CD4-positive, alpha-beta memory T cell (primary cell): ENCODE results near the gene FGF11. TPM values are rescaled to one million over a fixed set of nuclear protein-coding genes. Genes with fewer than 3 reads are reported as not detected.

ENCODE experiments used
- CTCF ChIA-PET: fragments of 350-600 bp; sonication (Branson Sonifier 250); formaldehyde crosslinking; loops from one replicate; lab custom pipeline; 2021; ENCODE audit warnings: inconsistent platforms; ENCODE audit not compliant: partially characterized antibody; lab: Charles Lee
- POLR2A ChIA-PET: fragments of 350-600 bp; sonication (Branson Sonifier 250); formaldehyde crosslinking; loops from one replicate; lab custom pipeline; 2021; ENCODE audit not compliant: partially characterized antibody; lab: Charles Lee
- DNase-seq, 5 donors: peaks; one replicate each; pipeline versions ENCODE4 v3.0.0 to v3.0.0-alpha.2; 2020 to 2022; ENCODE audit warnings: mixed read lengths in 1 of 5
- H3K27ac ChIP-seq: one replicate; pipeline ENCODE4 v1.7.0; 2013; ENCODE audit warnings: low read depth, low read length
- H3K27me3 ChIP-seq: 2 replicates; pipeline ENCODE4 v1.7.0; 2013; ENCODE audit warnings: mild to moderate bottlenecking, low read length, moderate library complexity; ENCODE audit not compliant: insufficient read depth
- H3K36me3 ChIP-seq: 2 replicates; pipeline ENCODE4 v1.7.0; 2013; ENCODE audit warnings: mild to moderate bottlenecking, low read length, moderate library complexity; ENCODE audit not compliant: insufficient read depth
- H3K4me1 ChIP-seq: 2 replicates; pipeline ENCODE4 v1.7.0; 2013; ENCODE audit warnings: mild to moderate bottlenecking, low read length, moderate library complexity; ENCODE audit not compliant: insufficient read depth
- H3K4me3 ChIP-seq, 2 donors: one replicate each; pipeline ENCODE4 v1.7.0; 2013; ENCODE audit warnings: low read length in 2 of 2, mild to moderate bottlenecking in 1 of 2
- H3K9me3 ChIP-seq, 2 donors: one replicate each; pipeline ENCODE4 v1.7.0; 2013; ENCODE audit warnings: low read length in 2 of 2, control low read depth in 1 of 2; ENCODE audit not compliant: control insufficient read depth in 1 of 2
- H3K27ac Mint-ChIP-seq, 7 donors: one replicate each; pipeline ENCODE4 v1.8.0; 2020 to 2021; ENCODE audit warnings: mixed read lengths in 7 of 7, mild to moderate bottlenecking in 6 of 7, inconsistent platforms in 3 of 7, moderate library complexity in 3 of 7
- H3K27me3 Mint-ChIP-seq, 2 donors: one replicate each; pipeline ENCODE4 v1.8.0; 2020 to 2021; ENCODE audit warnings: mixed read lengths in 2 of 2
- H3K36me3 Mint-ChIP-seq, 2 donors: one replicate each; pipeline ENCODE4 v1.8.0; 2020 to 2021; ENCODE audit warnings: mixed read lengths in 2 of 2, inconsistent platforms in 1 of 2, mild to moderate bottlenecking in 1 of 2
- H3K4me1 Mint-ChIP-seq, 4 donors: one replicate each; pipeline ENCODE4 v1.8.0; 2020 to 2021; ENCODE audit warnings: mixed read lengths in 4 of 4, mild to moderate bottlenecking in 1 of 4
- H3K4me3 Mint-ChIP-seq, 8 donors: one replicate each; pipeline ENCODE4 v1.8.0; 2020 to 2021; ENCODE audit warnings: mixed read lengths in 8 of 8, mild to moderate bottlenecking in 7 of 8, moderate library complexity in 6 of 8, inconsistent platforms in 3 of 8
- H3K9me3 Mint-ChIP-seq, 8 donors: one replicate each; pipeline ENCODE4 v1.8.0; 2020 to 2021; ENCODE audit warnings: mixed read lengths in 8 of 8, mild to moderate bottlenecking in 5 of 8, inconsistent platforms in 3 of 8, moderate library complexity in 1 of 8
- intact Hi-C: fragments of 100-400 bp; cut with micrococcal nuclease; formaldehyde crosslinking; loops from one replicate; pipeline ENCODE4 v1.15.1; 2023
- polyA plus RNA-seq, 2 donors: library from polyadenylated mRNA; unstranded; fragments of 300-500 nt; fragmentation: Illumina TruSeq; gene quantifications; one replicate each; pipeline ENCODE4 v1.2.3, GENCODE V29; 2021
- total RNA-seq, 2 experiments: library from RNA; stranded (reverse); gene quantifications; one replicate each; pipeline ENCODE4 v1.2.3, GENCODE V29; 2021

FGF11 gene
- total and polyA plus RNA-seq, 4 experiments from 2014 or later = 0.14 to 3.3 (median 2.7) TPM; not detected in 1

GRCh38 chr17:7431231-7431630 is 8.1 kb upstream of the FGF11 start:
- Histone ChIP-seq H3K27ac (no peak overlapping the region), H3K36me3 (no peaks in the 10 kb centered on the region), H3K9me3 (no peaks in the 10 kb centered on the region), H3K4me3 (no peak overlapping the region), H3K27me3 (no peaks in the 10 kb centered on the region), H3K4me1 (peaks cover 5% of the 10 kb centered on the region)
- ChIA-PET POLR2A (interaction anchor here (0.6 kb wide), 1 partner anchor 53 kb away, joined by 3 read pairs; the partner anchor contains the start of gene POLR2A), CTCF (no interaction called here)
- H3K36me3 Mint-ChIP-seq = peaks cover 0 to 7% of the 10 kb centered on the region in 2 donors
- H3K4me1 Mint-ChIP-seq = peaks cover 5 to 14% (median 8%) of the 10 kb centered on the region in 4 donors
- intact Hi-C loops = no loop called here
- H3K27ac Mint-ChIP-seq = no peak overlapping the region
- no peak overlapping the region for H3K4me3 Mint-ChIP-seq
- H3K27me3 Mint-ChIP-seq = no peaks in the 10 kb centered on the region
- no peaks in the 10 kb centered on the region for H3K9me3 Mint-ChIP-seq
- peak in 1 of 5 donors; percentile 7 for DNase-seq

GRCh38 chr17:7432296-7432695 is 7.0 kb upstream of the FGF11 start:
- H3K27ac Mint-ChIP-seq = peak overlapping the region in 1 of 7 donors; percentile 9
- no peaks in the 10 kb centered on the region for H3K9me3 ChIP-seq
- no peaks in the 10 kb centered on the region for H3K36me3 ChIP-seq
- ChIA-PET CTCF (interaction anchor here (1.2 kb wide), 1 partner anchor 76 kb away, joined by 5 read pairs; no protein-coding TSS in a partner anchor), POLR2A (interaction anchor here (1.2 kb wide), 2 partner anchors 48 to 129 kb away, joined by 3 read pairs; partner anchors contain the start of gene SENP3)
- peaks cover 7 to 22% (median 14%) of the 10 kb centered on the region in 4 donors for H3K4me1 Mint-ChIP-seq
- no peaks in the 10 kb centered on the region for H3K9me3 Mint-ChIP-seq
- no peak overlapping the region for H3K4me3 Mint-ChIP-seq
- no peak overlapping the region for H3K4me3 ChIP-seq
- H3K36me3 Mint-ChIP-seq = peaks cover 0 to 9% of the 10 kb centered on the region in 2 donors
- peak in 1 of 5 donors; percentile 10 for DNase-seq
- H3K4me1 ChIP-seq = peaks cover 11% of the 10 kb centered on the region
- intact Hi-C loops = no loop called here
- no peaks in the 10 kb centered on the region for H3K27me3 Mint-ChIP-seq
- H3K27ac ChIP-seq = no peak overlapping the region
- H3K27me3 ChIP-seq = no peaks in the 10 kb centered on the region

GRCh38 chr17:7435676-7436555 is 3.4 kb upstream of the FGF11 start:
- peaks cover 13 to 14% of the 10 kb centered on the region in 2 donors for H3K27me3 Mint-ChIP-seq
- H3K4me3 Mint-ChIP-seq = peak overlapping the region; percentile 89 to 96 (median 94)
- Histone ChIP-seq H3K27me3 (peaks cover 22% of the 10 kb centered on the region), H3K9me3 (no peaks in the 10 kb centered on the region), H3K36me3 (no peaks in the 10 kb centered on the region), H3K4me1 (peaks cover 44% of the 10 kb centered on the region), H3K4me3 (peak overlapping the region; percentile 89), H3K27ac (peak overlapping the region; percentile 86)
- ChIA-PET CTCF (interaction anchor here (0.7 to 5.4 kb wide), 42 partner anchors 8 to 253 kb away, joined by 3 to 88 read pairs (median 8); partner anchors contain the start of genes ACAP1, KCTD11, MPDU1 and NEURL4), POLR2A (interaction anchor here (0.5 to 9.3 kb wide), 41 partner anchors 10 to 421 kb away, joined by 3 to 176 read pairs (median 5); partner anchors contain the start of genes ACAP1, CD68, CHRNB1 and GPS2)
- peak overlapping the region; percentile 94 to 99 (median 97) for H3K27ac Mint-ChIP-seq
- H3K9me3 Mint-ChIP-seq = no peaks in the 10 kb centered on the region
- intact Hi-C loops = loop anchor here (1.0 to 2.0 kb wide), 11 partner anchors 19 to 389 kb away; partner anchors contain the start of genes PHF23, PLSCR3, POLR2A and TMEM256
- H3K4me1 Mint-ChIP-seq = peaks cover 25 to 54% (median 36%) of the 10 kb centered on the region in 4 donors
- H3K36me3 Mint-ChIP-seq = peaks cover 5 to 9% of the 10 kb centered on the region in 2 donors
- peak in 2 of 5 donors; percentile 66 to 73 for DNase-seq

GRCh38 chr17:7436556-7437368 is 2.5 kb upstream of the FGF11 start:
- ChIA-PET POLR2A (interaction anchor here (0.7 to 9.3 kb wide), 43 partner anchors 9 to 420 kb away, joined by 3 to 176 read pairs (median 5); partner anchors contain the start of genes ACAP1, CD68, CHRNB1 and GPS2), CTCF (interaction anchor here (0.8 to 5.4 kb wide), 47 partner anchors 10 to 391 kb away, joined by 3 to 88 read pairs (median 7); partner anchors contain the start of genes ACAP1, KCTD11, MPDU1 and NEURL4)
- H3K4me1 ChIP-seq = peaks cover 47% of the 10 kb centered on the region
- Mint-ChIP-seq H3K27ac (peak overlapping the region; percentile 94 to 99 (median 97)), H3K4me3 (peak overlapping the region; percentile 89 to 96 (median 94)), H3K9me3 (no peaks in the 10 kb centered on the region), H3K36me3 (peaks cover 5 to 9% of the 10 kb centered on the region in 2 donors), H3K27me3 (peaks cover 16% of the 10 kb centered on the region in 2 donors), H3K4me1 (peaks cover 25 to 54% (median 36%) of the 10 kb centered on the region in 4 donors)
- no peaks in the 10 kb centered on the region for H3K9me3 ChIP-seq
- peaks cover 26% of the 10 kb centered on the region for H3K27me3 ChIP-seq
- intact Hi-C loops = loop anchor here (1.0 to 2.0 kb wide), 6 partner anchors 43 to 390 kb away; partner anchors contain the start of genes KCTD11, SENP3 and ZBTB4
- H3K27ac ChIP-seq = peak overlapping the region; percentile 86
- DNase-seq = peak; percentile 81 to 86 (median 84)
- H3K36me3 ChIP-seq = no peaks in the 10 kb centered on the region
- peak overlapping the region; percentile 89 for H3K4me3 ChIP-seq

GRCh38 chr17:7437369-7437863 is 1.9 kb upstream of the FGF11 start:
- intact Hi-C loops = loop anchor here (1.0 to 2.0 kb wide), 6 partner anchors 42 to 391 kb away; partner anchors contain the start of genes KCTD11, SENP3 and ZBTB4
- ChIA-PET POLR2A (interaction anchor here (0.8 to 9.3 kb wide), 36 partner anchors 8 to 392 kb away, joined by 3 to 176 read pairs (median 7); partner anchors contain the start of genes ACAP1, CHRNB1, KCTD11 and NEURL4), CTCF (interaction anchor here (0.8 to 5.4 kb wide), 42 partner anchors 10 to 391 kb away, joined by 3 to 88 read pairs (median 7); partner anchors contain the start of genes ACAP1, KCTD11, MPDU1 and NEURL4)
- Mint-ChIP-seq H3K27me3 (peaks cover 21% of the 10 kb centered on the region in 2 donors), H3K36me3 (peaks cover 5 to 9% of the 10 kb centered on the region in 2 donors), H3K9me3 (no peaks in the 10 kb centered on the region), H3K27ac (peak overlapping the region in 2 of 7 donors; percentile 39 to 98), H3K4me1 (peaks cover 25 to 54% (median 37%) of the 10 kb centered on the region in 4 donors), H3K4me3 (peak overlapping the region; percentile 69 to 96 (median 79))
- peak in 1 of 5 donors; percentile 38 for DNase-seq
- Histone ChIP-seq H3K4me1 (peaks cover 47% of the 10 kb centered on the region), H3K27me3 (peaks cover 26% of the 10 kb centered on the region), H3K9me3 (no peaks in the 10 kb centered on the region), H3K27ac (no peak overlapping the region), H3K36me3 (no peaks in the 10 kb centered on the region), H3K4me3 (no peak overlapping the region)
